Measurements from ENCODE around the gene HCFC1R1. TPM values are rescaled to one million over a fixed set of nuclear protein-coding genes. Genes with fewer than 3 reads are reported as not detected.

The HCFC1R1 gene
- total RNA-seq, 1 experiment from 2014 or later, result 20.4 TPM

DNA sequence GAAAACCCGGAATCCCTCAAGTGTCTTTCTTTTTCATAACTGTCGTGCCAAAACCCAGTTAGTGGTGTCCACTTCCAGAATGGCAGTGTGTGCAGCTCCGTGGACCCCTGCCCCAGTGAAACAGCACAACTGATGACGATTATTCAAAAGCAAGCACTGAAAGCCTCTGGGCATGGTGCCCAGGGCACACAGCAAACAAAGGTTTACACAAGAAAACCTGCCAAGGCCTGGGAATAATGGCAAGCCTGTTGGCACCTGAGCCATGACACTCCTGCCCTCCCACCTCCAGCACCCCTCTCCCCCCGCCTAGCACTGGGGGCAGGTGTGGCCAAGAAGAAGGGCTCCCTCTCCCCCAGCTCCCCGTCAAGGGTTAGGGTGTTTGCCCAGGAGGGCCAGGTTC, 46.3 kb downstream of the HCFC1R1 start:
- no peaks in the 10 kb centered on the region for H3K27me3 Mint-ChIP-seq (ENCODE audit: insufficient read depth, unreplicated experiment)
- TF ChIP-seq, protein P1, sequence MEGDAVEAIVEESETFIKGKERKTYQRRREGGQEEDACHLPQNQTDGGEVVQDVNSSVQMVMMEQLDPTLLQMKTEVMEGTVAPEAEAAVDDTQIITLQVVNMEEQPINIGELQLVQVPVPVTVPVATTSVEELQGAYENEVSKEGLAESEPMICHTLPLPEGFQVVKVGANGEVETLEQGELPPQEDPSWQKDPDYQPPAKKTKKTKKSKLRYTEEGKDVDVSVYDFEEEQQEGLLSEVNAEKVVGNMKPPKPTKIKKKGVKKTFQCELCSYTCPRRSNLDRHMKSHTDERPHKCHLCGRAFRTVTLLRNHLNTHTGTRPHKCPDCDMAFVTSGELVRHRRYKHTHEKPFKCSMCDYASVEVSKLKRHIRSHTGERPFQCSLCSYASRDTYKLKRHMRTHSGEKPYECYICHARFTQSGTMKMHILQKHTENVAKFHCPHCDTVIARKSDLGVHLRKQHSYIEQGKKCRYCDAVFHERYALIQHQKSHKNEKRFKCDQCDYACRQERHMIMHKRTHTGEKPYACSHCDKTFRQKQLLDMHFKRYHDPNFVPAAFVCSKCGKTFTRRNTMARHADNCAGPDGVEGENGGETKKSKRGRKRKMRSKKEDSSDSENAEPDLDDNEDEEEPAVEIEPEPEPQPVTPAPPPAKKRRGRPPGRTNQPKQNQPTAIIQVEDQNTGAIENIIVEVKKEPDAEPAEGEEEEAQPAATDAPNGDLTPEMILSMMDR (IDR thresholded peaks at IDR 0.05; ENCODE audit: unreplicated experiment), result no peak
- BruUV-seq (replicated peaks), result no TSS peak
- ChIA-PET POLR2A (interaction anchor here (1.7 kb wide), 1 partner anchor 225 kb away, joined by 3 read pairs; the partner anchor contains the start of gene SRRM2), CTCF (interaction anchor here (0.9 kb wide), 1 partner anchor 15 kb away, joined by 3 read pairs; no protein-coding TSS in a partner anchor)
- H3K36me3 Mint-ChIP-seq (ENCODE audit: insufficient read depth, unreplicated experiment), result peaks cover 5% of the 10 kb centered on the region
- no peak overlapping the region for H3K4me3 Mint-ChIP-seq (ENCODE audit: unreplicated experiment)
- intact Hi-C loops (cut with micrococcal nuclease), result no loop called here
- H3K27ac Mint-ChIP-seq (ENCODE audit: low read depth, unreplicated experiment), result no peak overlapping the region
- DNase-seq (ENCODE audit: unreplicated experiment), result no peak
- H3K4me1 Mint-ChIP-seq (ENCODE audit: insufficient read depth, unreplicated experiment), result peaks cover 6% of the 10 kb centered on the region
- H3K9me3 Mint-ChIP-seq (ENCODE audit: unreplicated experiment), result no peaks in the 10 kb centered on the region

DNA sequence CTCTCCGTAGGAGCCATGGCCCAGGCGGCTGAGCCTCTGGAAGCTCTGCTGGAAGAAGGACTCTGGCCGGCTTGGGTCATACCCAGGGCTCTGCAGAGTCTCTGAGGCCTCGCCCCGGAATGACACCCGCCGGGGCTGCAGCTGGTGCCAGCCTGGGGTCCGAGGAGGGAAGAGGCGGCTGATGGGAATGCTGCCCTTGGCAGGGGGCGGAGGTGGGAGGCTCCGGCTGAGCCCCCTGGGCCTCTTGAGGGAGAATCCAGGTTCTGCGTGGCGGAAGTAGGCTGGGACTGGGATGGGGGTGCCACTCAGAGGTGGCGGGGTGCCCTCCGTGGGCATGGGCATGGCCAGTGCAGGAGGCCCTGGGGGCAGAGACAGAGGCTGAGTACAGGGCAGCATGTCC, 47.1 kb downstream of the HCFC1R1 start:
- H3K36me3 Mint-ChIP-seq (ENCODE audit: insufficient read depth, unreplicated experiment), result peaks cover 5% of the 10 kb centered on the region

DNA sequence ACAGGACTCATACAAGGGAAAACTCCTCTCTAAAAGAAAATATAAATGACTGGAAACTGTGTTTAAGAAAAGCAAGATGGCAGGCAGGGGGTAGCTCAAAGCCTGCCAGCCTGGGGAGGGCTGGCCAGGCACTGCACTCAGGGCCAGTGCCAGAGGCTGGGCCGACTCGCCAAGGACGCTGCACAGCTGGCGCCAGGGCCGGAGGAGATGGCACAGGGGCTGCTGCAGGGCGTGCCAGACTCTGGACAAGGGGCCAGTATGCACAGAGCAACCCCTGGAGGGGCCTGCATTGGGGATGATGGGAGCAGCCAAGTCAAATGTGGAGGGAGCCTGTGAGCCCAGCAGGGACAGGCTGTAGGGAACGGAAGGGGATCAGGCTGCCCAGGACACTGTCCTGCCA, 47.5 kb downstream of the HCFC1R1 start:
- TF ChIP-seq, protein P1 (IDR thresholded peaks at IDR 0.05; ENCODE audit: unreplicated experiment), result no peak
- POLR2A ChIA-PET, result no interaction called here

More for the DNA sequence above, 47.1 kb downstream of the HCFC1R1 start:
- intact Hi-C loops (cut with micrococcal nuclease), result no loop called here
- no peaks in the 10 kb centered on the region for H3K27me3 Mint-ChIP-seq (ENCODE audit: insufficient read depth, unreplicated experiment)
- H3K4me1 Mint-ChIP-seq (ENCODE audit: insufficient read depth, unreplicated experiment), result peaks cover 3% of the 10 kb centered on the region
- TF ChIP-seq, protein P1 (IDR thresholded peaks at IDR 0.05; ENCODE audit: unreplicated experiment), result no peak
- no peaks in the 10 kb centered on the region for H3K9me3 Mint-ChIP-seq (ENCODE audit: unreplicated experiment)
- no peak overlapping the region for H3K27ac Mint-ChIP-seq (ENCODE audit: low read depth, unreplicated experiment)
- ChIA-PET CTCF (interaction anchor here (0.6 to 0.9 kb wide), 2 partner anchors 15 to 101 kb away, joined by 3 read pairs; no protein-coding TSS in a partner anchor), POLR2A (no interaction called here)
- BruUV-seq (replicated peaks), result no TSS peak
- no peak for DNase-seq (ENCODE audit: unreplicated experiment)
- no peak overlapping the region for H3K4me3 Mint-ChIP-seq (ENCODE audit: unreplicated experiment)

DNA sequence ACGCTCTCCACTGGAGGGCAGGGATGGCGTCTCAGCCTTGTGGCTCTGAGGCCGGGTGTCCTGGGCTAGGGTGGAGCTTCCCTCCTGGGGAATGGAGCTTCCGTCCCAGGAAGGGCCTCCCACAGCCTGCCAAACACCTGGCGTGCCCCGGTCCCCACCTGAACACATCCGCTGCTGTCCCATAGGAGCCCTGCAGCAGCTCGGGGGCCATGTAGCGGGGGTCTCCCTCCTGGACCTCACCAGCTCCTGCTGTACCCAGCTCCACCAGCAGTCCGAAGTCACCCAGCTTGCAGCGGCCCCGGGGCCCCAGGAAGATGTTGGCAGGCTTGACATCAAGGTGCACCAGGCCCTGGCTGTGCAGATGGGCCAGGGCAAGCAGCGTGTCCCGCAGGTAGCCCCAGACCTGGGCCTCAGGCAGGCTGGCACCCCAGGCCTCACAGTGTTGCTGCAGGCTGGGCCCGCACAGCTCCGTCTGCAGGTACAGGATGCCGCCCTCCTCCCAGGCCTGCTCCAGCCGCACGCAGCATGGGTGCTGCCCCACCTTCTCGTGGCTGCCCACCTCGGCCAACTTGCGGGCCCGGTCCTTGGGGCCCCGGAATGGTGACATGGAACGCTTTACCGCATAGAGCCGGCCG, 48.5 kb downstream of the HCFC1R1 start:
- intact Hi-C loops (cut with micrococcal nuclease), result no loop called here
- peaks cover 5% of the 10 kb centered on the region for H3K4me1 Mint-ChIP-seq (ENCODE audit: insufficient read depth, unreplicated experiment)
- POLR2A ChIA-PET, result no interaction called here
- no peaks in the 10 kb centered on the region for H3K36me3 Mint-ChIP-seq (ENCODE audit: insufficient read depth, unreplicated experiment)
- TF ChIP-seq, protein P1 (IDR thresholded peaks at IDR 0.05; ENCODE audit: unreplicated experiment), result no peak
- CTCF ChIA-PET, result interaction anchor here (0.6 to 1.0 kb wide), 3 partner anchors 16 to 119 kb away, joined by 3 read pairs; no protein-coding TSS in a partner anchor
- no peak overlapping the region for H3K4me3 Mint-ChIP-seq (ENCODE audit: unreplicated experiment)
- H3K27me3 Mint-ChIP-seq (ENCODE audit: insufficient read depth, unreplicated experiment), result no peaks in the 10 kb centered on the region
- no TSS peak for BruUV-seq (replicated peaks)
- no peaks in the 10 kb centered on the region for H3K9me3 Mint-ChIP-seq (ENCODE audit: unreplicated experiment)
- no peak for DNase-seq (ENCODE audit: unreplicated experiment)
- no peak overlapping the region for H3K27ac Mint-ChIP-seq (ENCODE audit: low read depth, unreplicated experiment)

More for the DNA sequence above, 47.5 kb downstream of the HCFC1R1 start:
- no peaks in the 10 kb centered on the region for H3K27me3 Mint-ChIP-seq (ENCODE audit: insufficient read depth, unreplicated experiment)
- H3K9me3 Mint-ChIP-seq (ENCODE audit: unreplicated experiment), result no peaks in the 10 kb centered on the region
- intact Hi-C loops (cut with micrococcal nuclease), result no loop called here
- CTCF ChIA-PET, result no interaction called here
- no peak overlapping the region for H3K4me3 Mint-ChIP-seq (ENCODE audit: unreplicated experiment)
- H3K4me1 Mint-ChIP-seq (ENCODE audit: insufficient read depth, unreplicated experiment), result peaks cover under 1% of the 10 kb centered on the region
- no TSS peak for BruUV-seq (replicated peaks)
- H3K27ac Mint-ChIP-seq (ENCODE audit: low read depth, unreplicated experiment), result no peak overlapping the region
- H3K36me3 Mint-ChIP-seq (ENCODE audit: insufficient read depth, unreplicated experiment), result peaks cover 5% of the 10 kb centered on the region
- no peak for DNase-seq (ENCODE audit: unreplicated experiment)
